HG02885 (cell line): ENCODE measurements around the gene SHISAL2B.
"Not testable (repeated sequence)": the region's sequence is repeated elsewhere in the genome, so short reads cannot be mapped to it uniquely, and the experiment has no call there.

Experiments
- ATAC-seq: cut with Tn5 transposase; IDR thresholded peaks from one replicate; pipeline ENCODE4 v1.9.1; 2021; ENCODE audit warnings: mild to moderate bottlenecking; ENCODE audit not compliant: unreplicated experiment, poor library complexity

Gene SHISAL2B

DNA sequence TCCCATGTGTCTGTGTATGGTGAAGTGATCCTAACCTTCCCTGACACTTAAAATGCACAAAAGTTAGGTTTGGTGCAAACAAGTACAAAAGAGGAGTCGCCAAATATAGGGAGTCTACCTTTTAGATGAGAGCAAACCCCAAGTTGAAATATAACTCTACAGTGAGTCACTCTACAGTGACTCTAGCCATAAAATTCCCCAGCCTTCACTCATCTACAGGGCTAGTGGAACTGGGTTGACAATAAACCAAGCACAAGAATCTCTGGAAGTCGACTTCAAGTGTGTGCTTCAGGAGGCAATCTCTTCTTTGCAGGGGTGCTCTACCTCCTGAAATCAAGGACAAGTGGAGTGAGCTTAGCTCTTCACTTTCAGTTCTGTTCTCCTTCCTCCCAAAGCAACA, 3.3 kb downstream of the SHISAL2B start:
- ATAC-seq = no peak

DNA sequence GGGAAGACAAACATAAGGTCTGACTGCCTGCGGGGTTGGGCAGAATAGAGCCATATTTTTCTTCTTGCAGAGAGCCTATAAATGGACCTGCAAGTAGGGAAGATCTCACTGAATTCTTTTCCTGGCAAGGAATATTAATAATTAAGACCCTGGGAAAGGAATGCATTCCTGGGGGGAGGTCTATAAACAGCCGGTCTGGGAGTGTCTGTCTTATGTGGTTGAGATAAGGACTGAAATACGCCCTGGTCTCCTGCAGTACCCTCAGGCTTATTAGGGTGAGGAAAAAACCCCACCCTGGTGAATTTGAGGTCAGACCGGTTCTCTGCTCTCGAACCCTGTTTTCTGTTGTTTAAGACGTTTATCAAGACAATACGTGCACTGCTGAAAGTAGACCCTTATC, 6.1 kb downstream of the SHISAL2B start:
- ATAC-seq = not testable (repeated sequence)

DNA sequence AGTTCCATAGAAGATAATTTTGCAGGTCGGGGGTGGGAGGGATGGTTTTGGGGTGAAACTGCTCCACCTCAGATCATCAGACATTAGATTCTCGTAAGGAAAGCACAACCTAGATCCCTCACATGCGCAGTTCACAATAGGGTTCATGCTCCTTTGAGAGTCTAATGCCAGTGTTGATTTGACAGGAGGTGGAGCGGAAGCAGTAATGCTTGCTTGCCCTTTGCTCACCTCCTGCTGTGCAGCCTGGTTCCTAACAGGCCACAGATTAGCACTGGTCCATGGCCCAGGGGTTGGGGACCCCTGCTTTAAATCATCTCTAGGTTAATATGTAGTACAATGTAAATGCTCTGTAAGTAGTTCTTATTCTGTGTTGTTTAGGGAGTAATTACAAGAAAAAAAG, 10.5 kb downstream of the SHISAL2B start:
- no peak for ATAC-seq

DNA sequence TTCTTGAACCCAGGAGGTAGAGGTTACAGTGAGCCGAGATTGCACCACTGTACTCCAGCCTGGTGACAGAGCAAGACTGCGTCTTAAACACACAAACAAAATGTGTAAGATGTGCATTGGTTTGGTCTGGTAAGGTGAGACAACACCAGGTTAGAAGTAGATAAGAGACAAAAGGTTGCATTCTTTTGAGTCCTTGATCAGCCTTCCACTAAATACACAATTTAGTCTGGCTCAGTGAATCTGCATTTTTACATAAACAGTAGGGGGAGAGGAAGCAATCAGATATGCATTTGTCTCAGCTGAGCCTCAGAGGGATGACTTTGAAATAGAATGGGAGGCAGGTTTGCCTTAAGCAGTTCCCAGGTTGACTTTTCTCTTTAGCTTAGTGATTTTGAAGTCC, 15.8 kb downstream of the SHISAL2B start:
- not testable (repeated sequence) for ATAC-seq

DNA sequence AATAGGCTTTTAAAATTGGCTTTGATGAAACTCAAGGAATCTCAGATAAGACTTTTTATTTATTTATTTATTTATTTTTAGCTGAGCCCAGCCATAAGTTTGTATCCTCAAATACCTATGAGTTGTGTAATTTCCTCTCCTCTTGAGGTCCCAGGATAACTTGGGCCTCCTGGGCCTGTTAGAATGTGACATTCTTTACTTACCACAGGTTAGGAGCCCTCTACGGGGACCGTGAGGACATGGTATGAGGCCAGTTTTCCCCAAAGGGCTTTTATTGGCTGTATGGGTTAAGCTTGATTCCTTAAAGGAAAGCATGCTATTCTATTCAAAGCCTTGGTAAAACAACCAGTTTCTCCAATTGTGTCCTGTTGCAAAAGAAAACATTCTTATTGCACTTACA, 16.9 kb downstream of the SHISAL2B start:
- ATAC-seq = no peak

DNA sequence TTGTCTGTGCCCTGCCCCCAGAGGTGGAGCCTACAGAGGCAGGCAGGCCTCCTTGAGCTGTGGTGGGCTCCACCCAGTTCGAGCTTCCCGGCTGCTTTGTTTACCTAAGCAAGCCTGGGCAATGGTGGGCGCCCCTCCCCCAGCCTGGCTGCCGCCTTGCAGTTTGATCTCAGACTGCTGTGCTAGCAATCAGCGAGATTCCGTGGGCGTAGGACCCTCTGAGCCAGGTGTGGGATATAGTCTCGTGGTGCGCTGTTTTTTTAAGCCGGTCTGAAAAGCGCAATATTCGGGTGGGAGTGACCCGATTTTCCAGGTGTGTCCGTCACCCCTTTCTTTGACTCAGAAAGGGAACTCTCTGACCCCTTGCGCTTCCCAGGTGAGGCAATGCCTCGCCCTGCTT, 24.2 kb downstream of the SHISAL2B start:
- ATAC-seq = not testable (repeated sequence)

DNA sequence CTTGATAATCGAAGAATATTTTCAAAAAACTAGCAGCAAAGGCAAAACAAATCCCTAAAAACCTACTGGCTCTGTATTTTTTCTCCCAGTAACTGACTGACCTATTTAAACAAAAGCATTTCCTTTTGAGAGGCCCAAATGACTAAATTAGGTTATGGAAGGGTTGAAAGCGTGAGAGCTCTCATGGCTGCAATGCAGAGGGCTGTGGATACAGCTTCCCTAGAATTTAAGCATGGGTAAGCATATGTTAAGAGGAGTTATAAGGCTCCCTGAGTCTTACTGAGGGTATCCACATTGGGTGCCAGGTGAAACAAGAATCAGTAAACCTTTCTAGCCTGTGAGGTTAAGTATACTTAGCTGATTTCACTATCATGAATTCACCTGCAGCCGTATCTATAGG, 32.3 kb downstream of the SHISAL2B start:
- ATAC-seq = no peak

DNA sequence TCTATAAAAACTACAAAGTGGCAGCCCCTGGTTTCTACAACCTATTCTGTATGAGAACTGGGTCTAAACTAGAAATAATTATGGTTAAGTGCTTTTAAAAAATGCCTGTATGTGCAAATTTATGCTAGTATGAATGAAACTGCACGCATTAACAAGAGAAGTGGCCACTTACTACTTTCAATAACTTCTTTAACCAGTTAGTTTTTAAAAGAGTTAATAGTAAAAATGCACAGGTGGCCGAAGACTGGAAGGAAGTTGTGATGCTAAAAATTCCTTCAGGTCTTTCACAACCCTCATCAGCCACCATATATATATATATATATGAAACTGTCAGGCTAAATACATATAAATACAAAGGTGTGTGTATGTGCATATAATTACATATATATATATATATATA, 36.8 kb downstream of the SHISAL2B start:
- no peak for ATAC-seq

DNA sequence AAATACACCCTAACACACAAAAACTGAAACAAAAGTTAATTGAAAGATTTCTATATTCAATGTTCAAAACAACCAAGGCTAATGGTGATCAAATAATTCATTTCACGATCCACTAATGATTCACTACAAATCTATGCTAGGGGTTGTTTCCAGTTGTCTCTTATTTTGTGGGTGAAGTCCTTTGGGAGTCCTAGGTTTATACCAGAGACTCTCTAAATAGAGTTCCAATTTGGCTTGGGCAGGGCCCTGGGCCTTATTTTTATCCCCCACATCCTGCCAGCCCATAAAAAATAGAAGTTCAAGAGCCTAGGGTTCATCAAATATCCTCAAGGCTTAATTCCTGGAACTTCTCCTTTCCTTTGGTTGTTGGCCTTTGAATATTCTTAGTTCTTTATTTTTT, 52.1 kb downstream of the SHISAL2B start:
- no peak for ATAC-seq

DNA sequence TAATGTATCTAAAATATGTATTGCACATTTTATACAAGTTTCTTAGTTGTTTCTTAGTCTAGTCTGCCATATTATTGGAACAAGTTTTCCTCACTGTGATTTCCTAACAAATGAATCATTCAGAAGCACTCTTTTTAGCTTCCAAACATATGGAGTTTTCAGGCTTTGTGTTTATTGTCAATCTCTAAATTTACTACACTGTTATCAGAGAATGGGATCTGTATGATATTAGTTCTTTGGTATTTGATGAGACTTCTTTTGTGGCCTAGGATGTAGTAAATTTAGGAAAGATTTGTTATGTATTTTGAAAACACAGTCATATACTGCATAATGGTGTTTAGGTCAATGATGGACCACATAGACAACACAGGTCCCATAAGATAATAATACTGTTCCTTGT, 52.5 kb downstream of the SHISAL2B start:
- no peak for ATAC-seq

DNA sequence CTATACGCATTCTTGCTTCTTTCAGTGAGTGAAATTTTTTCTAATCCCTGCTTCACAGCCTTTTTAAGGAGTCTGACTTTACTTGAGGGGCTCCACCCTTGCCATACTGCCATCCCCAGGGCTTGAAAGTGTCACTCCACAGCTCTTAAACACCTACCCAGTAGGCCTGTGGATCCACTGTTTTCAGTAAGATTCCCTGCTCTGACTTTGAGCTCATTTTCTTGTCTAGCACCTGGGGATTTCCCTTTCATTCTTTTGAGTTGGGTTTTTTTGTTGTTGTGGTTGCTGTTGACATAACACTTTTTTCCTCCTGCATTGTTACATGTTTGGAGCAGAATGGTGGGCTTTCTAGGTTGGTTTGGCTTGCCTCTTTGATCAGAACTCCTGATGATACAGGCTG, 54.6 kb downstream of the SHISAL2B start:
- ATAC-seq = no peak

DNA sequence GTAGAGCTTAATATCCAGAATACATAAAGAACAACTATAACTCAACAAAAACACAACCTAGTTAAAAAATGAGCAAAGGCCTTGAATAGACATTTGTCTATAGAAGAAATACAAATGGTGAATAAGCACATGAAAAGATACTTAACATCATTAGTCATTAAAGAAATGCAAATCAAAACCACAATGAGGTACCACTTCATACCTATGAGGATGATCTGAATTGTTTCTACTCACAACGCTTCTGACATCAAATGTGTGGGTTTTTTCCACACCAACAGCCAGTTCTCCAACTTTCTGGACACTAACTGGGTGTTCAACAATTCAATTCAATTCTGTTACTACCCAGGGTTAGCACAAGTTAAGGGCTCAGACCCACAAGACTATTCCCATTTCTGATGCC, 56.1 kb downstream of the SHISAL2B start:
- no peak for ATAC-seq

DNA sequence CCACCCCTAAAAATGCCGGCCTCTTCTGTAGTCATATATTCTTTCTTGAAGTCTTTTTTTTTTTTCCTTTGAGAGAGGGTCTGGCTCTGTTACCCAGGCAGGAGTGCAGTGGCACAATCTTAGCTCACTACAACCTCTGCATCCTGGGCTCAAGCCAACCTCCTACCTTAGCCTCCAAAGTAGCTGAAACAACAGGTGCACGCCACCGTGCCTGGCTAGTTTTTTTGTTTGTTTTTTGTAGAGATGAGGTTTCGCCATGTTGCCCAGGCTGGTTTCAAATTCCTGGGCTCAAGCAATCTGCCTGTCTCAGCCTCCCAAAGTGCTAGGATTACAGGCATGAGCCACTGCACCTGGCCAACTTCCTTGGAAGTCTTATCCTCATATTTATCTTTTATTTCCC, 59.1 kb downstream of the SHISAL2B start:
- no peak for ATAC-seq

DNA sequence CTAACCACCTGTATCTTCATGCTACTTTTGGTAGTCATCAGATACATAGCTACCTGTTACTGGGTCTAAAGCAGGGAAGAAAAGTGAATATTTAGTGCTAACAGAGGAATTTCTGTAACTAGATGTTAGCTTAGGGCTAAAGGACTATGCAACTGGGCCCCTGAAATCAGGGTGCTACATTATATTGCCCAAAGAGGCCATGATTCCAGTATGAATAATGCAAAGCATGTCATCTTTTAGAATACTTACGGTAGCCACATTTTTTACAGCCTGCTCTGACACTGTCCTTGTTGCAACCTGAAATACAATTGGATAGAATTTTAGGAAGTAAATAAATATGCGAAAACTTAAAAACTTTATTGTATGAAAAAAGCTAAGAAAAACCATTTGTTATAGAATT, 63.8 kb downstream of the SHISAL2B start:
- no peak for ATAC-seq

DNA sequence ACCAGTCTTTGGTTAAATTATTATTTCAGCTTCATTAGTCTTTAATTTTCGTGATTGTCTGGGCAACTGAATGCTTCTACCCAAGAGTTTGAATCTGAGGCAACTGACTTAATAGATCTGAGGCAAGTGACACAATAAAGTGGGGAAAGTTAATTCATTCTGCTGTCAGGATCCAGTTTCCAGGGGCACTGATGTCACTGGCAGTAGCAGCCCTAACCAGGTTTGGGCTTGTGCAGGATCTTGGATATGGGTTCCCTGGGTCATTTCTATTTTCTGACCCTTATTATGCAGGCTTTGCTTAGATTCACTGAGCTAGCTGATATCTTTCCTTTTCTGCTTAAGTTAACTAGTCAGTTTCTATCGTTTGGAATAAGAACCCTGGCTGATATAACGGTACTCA, 68.6 kb downstream of the SHISAL2B start:
- no peak for ATAC-seq

DNA sequence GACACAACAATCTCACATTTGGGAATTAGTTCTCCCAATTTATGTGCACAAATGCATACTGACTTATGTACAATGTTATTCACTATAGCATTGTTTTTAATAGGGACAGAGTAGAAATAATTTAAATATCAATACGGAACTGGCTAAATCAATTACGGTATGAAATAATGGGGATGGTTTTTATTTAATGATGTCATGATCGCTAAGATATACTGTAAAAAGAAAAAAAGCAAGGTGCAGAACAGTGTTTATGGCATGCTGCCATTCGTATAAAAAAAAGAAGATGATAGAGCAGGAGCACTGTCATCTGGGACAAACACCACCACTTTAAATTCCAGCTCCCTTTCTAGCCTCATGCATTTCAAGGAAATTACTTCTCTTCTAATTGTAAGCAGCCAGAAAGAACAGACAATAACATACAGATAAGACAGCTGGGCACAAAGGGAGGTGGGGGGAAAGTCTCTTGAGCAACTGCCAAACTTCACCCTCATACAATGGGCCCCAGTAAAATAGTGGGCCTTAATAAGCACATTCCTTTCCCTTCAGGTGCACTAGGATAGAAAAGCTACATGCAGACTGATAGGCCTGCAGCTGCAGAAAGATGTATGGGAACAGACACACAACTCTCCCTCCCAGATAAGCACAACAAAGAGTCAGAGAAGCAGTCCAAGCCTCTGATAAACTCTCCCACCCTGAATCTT, 69.8 kb downstream of the SHISAL2B start:
- ATAC-seq = no peak

DNA sequence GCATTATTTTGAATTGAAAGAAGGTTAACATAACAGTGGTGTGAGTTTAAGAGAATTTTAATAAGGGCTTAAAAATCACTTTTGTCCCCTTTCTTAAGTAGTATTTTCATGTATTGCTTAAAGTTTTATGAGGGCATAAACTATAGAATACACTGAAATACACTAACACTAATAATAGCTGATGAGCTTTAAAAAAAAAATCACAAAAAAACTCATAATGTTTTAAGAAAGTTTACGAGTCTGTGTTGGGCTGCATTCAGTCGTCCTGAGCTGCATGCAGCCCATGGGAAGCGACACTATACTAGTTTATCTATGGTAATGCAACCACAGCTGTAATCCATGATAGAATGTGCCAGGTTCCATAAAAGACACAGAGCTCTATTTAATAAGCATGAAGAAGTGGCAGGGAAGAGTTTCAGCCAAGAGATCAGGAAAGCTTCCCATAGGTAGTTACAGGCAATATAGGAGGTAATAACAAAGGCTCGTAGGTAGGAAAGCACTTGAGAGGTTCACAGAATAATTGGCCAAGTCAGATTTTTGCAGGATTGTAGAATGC, 73.7 kb downstream of the SHISAL2B start:
- no peak for ATAC-seq

DNA sequence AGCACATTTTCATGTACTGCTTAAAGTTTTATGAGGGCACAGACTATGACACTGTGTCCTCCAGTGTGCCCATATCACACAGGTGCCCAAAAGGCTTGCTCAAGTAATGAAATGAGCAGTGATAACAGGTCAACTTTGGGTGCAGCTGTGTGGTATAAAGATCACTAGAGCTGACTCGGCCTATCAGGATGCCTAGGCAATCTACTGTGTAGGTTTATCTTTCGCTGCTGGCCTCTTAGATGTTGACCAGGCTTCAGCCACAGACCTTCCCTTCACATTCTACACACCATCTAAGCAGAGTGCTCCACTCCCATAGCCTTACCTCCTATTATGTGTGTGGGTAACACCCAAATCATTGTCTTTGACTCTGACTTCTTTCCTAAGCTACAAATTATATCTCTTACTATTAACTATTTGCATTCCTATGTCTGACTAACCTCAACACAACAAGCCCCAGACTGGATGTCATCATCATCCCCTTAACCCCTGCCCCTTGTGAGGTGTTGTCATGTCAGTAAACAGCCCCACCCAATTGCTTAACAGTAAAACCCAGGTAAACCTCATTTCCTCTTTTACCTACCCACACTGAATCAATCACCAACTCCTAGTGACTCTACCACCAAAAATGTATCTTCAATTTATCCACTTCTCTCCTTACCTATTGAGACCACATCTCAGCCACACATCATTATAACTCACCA, 75.7 kb downstream of the SHISAL2B start:
- no peak for ATAC-seq

DNA sequence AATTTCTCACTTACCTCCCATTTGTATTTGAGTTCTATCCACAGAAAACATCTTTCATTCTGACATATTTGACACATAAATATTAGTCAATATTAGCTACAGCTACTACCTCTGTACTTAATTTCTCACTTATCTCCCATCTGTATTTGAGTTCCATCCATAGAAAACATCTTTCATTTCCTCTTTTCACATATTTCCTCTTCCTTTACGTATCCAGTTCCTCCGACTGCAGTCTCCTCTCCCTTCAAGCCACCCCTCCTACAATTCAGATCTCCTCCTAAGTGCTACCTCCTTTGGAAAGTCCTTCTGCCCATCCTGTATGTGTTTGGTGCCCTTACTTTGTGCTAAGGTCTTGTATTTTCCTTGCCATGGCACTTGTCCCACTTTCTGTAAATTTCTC, 76.6 kb downstream of the SHISAL2B start:
- ATAC-seq = no peak
